ENCODE results near the gene NPAS2.

NPAS2 gene

GRCh38 chr2:100919316-100919715 lies 99.4 kb downstream of the NPAS2 start:
- peaks cover 11% of the 10 kb centered on the region for H3K4me1 Mint-ChIP-seq
- H3K4me3 Mint-ChIP-seq: no peak overlapping the region
- H3K27ac Mint-ChIP-seq: no peak overlapping the region
- H3K9me3 Mint-ChIP-seq: peaks cover 7% of the 10 kb centered on the region
- H3K27me3 Mint-ChIP-seq (ENCODE audit: low read depth): no peaks in the 10 kb centered on the region
- H3K36me3 Mint-ChIP-seq (ENCODE audit: low read depth): no peaks in the 10 kb centered on the region
- TF ChIP-seq CTCF (IDR thresholded peaks at IDR 0.05; ENCODE audit: unreplicated experiment in 3 of 3): peak in 2 of 3 experiments; percentile 33 to 36

- peaks cover 15% of the 10 kb centered on the region for H3K4me1 Mint-ChIP-seq
- H3K27me3 Mint-ChIP-seq (ENCODE audit: low read depth): no peaks in the 10 kb centered on the region
- no peaks in the 10 kb centered on the region for H3K9me3 Mint-ChIP-seq
- no peak overlapping the region for H3K4me3 Mint-ChIP-seq
- H3K36me3 Mint-ChIP-seq (ENCODE audit: low read depth): peaks cover 4% of the 10 kb centered on the region
- TF ChIP-seq CTCF (IDR thresholded peaks at IDR 0.05; ENCODE audit: unreplicated experiment in 3 of 3): no peak
- no peak overlapping the region for H3K27ac Mint-ChIP-seq
These were observed 101.8 kb downstream of the NPAS2 start for GRCh38 chr2:100921685-100922161.

- peak overlapping the region in 1 of 3 experiments; percentile 74 for H3K27ac Mint-ChIP-seq
- peaks cover 21% of the 10 kb centered on the region for H3K4me1 Mint-ChIP-seq
- H3K36me3 Mint-ChIP-seq (ENCODE audit: low read depth): peaks cover 4% of the 10 kb centered on the region
- no peak for TF ChIP-seq CTCF (IDR thresholded peaks at IDR 0.05; ENCODE audit: unreplicated experiment in 3 of 3)
- H3K4me3 Mint-ChIP-seq: no peak overlapping the region
- peaks cover 6% of the 10 kb centered on the region for H3K9me3 Mint-ChIP-seq
- no peaks in the 10 kb centered on the region for H3K27me3 Mint-ChIP-seq (ENCODE audit: low read depth)
These were observed 103.6 kb downstream of the NPAS2 start for GRCh38 chr2:100923461-100924060.

GRCh38 chr2:100924122-100924519 lies 104.2 kb downstream of the NPAS2 start:
- peaks cover 6% of the 10 kb centered on the region for H3K9me3 Mint-ChIP-seq
- no peak for TF ChIP-seq CTCF (IDR thresholded peaks at IDR 0.05; ENCODE audit: unreplicated experiment in 3 of 3)
- H3K36me3 Mint-ChIP-seq (ENCODE audit: low read depth): peaks cover 4% of the 10 kb centered on the region
- H3K4me3 Mint-ChIP-seq: no peak overlapping the region
- peaks cover 22% of the 10 kb centered on the region for H3K4me1 Mint-ChIP-seq
- H3K27me3 Mint-ChIP-seq (ENCODE audit: low read depth): no peaks in the 10 kb centered on the region
- H3K27ac Mint-ChIP-seq: peak overlapping the region in 2 of 3 experiments; percentile 74 to 83

- Mint-ChIP-seq H3K36me3 (ENCODE audit: low read depth) (peaks cover 4% of the 10 kb centered on the region), H3K27me3 (ENCODE audit: low read depth) (no peaks in the 10 kb centered on the region)
- TF ChIP-seq CTCF (IDR thresholded peaks at IDR 0.05; ENCODE audit: unreplicated experiment in 3 of 3): no peak
These were observed 104.8 kb downstream of the NPAS2 start for GRCh38 chr2:100924520-100925451.

More at GRCh38 chr2:100924520-100925451, 104.8 kb downstream of the NPAS2 start:
- Mint-ChIP-seq H3K4me3 (no peak overlapping the region), H3K27ac (peak overlapping the region in 2 of 3 experiments; percentile 74 to 83), H3K9me3 (peaks cover 6% of the 10 kb centered on the region), H3K4me1 (peaks cover 22% of the 10 kb centered on the region)
